Astrocyte of the spinal cord (primary cell): Measurements from ENCODE around the gene MVD.
"Not testable (repeated sequence)": the region's sequence is repeated elsewhere in the genome, so short reads cannot be mapped to it uniquely, and the experiment has no call there.

Experiments used
- DNase-seq: peaks from one replicate; pipeline ENCODE4 v3.0.0; 2011; ENCODE audit warnings: low read depth, low spot score
- H3K4me3 ChIP-seq: 2 replicates; pipeline ENCODE4 v1.5.1; 2011; ENCODE audit warnings: low read depth, mild to moderate bottlenecking, low read length, moderate library complexity
- CTCF ChIP-seq: IDR thresholded peaks from 2 replicates; pipeline ENCODE4 v1.5.1; 2012; ENCODE audit warnings: low read depth, mild to moderate bottlenecking, low read length, inconsistent platforms
- in situ Hi-C: cut with HindIII; loops from 2 replicates; pipeline ENCODE4 v1.10.0; 2017; ENCODE audit warnings: low sequenced_read_pairs

The MVD gene

GRCh38 chr16:88616320-88616719 lies 46.6 kb downstream of the MVD start:
- no peak for DNase-seq
- H3K4me3 ChIP-seq, result no peak overlapping the region
- no peak for TF ChIP-seq CTCF
- in situ Hi-C loops, result no loop called here

- DNase-seq, result no peak
- in situ Hi-C loops, result no loop called here
- H3K4me3 ChIP-seq, result no peak overlapping the region
- TF ChIP-seq CTCF, result no peak
Measured at GRCh38 chr16:88614818-88615580, 47.9 kb downstream of the MVD start.

- in situ Hi-C loops, result no loop called here
- DNase-seq, result no peak
- TF ChIP-seq CTCF, result no peak
- H3K4me3 ChIP-seq, result no peak overlapping the region
Measured at GRCh38 chr16:88613911-88614817, 48.7 kb downstream of the MVD start.

GRCh38 chr16:88613293-88613692 lies 49.6 kb downstream of the MVD start:
- no peak for TF ChIP-seq CTCF
- no peak overlapping the region for H3K4me3 ChIP-seq
- in situ Hi-C loops, result no loop called here

GRCh38 chr16:88610909-88611812 lies 51.7 kb downstream of the MVD start:
- in situ Hi-C loops, result no loop called here
- DNase-seq, result no peak
- no peak for TF ChIP-seq CTCF
- no peak overlapping the region for H3K4me3 ChIP-seq

More at GRCh38 chr16:88613293-88613692, 49.6 kb downstream of the MVD start:
- DNase-seq, result no peak

- TF ChIP-seq CTCF, result peak; percentile 26
- DNase-seq, result no peak
- in situ Hi-C loops, result no loop called here
- H3K4me3 ChIP-seq, result no peak overlapping the region
Measured at GRCh38 chr16:88610080-88610479, 52.8 kb downstream of the MVD start.

GRCh38 chr16:88609426-88609825 lies 53.5 kb downstream of the MVD start:
- DNase-seq, in situ Hi-C loops, H3K4me3 ChIP-seq: not testable (repeated sequence)
